DLD1 (cell line): ENCODE measurements around the gene REPIN1.

Source experiments
- in situ Hi-C: cut with HindIII; loops from 2 replicates; pipeline ENCODE4 v1.10.0; 2017; ENCODE audit warnings: low sequenced_read_pairs

REPIN1 gene

GRCh38 chr7:150420242-150420641 is 51.6 kb downstream of the REPIN1 start:
- in situ Hi-C loops = no loop called here

- in situ Hi-C loops = no loop called here
Measured at GRCh38 chr7:150420987-150421674, 52.5 kb downstream of the REPIN1 start.

- in situ Hi-C loops = no loop called here
Measured at GRCh38 chr7:150421831-150422230, 53.2 kb downstream of the REPIN1 start.
